ENCODE results near the gene OPCML. TPM values are rescaled to one million over a fixed set of nuclear protein-coding genes. Genes with fewer than 3 reads are reported as not detected.
A peak's percentile ranks its signal among the peaks of the same experiment; 100 is the strongest.

The OPCML gene
- total and polyA plus RNA-seq, 2 experiments from 2014 or later = 1.2 to 4.4 TPM

DNA sequence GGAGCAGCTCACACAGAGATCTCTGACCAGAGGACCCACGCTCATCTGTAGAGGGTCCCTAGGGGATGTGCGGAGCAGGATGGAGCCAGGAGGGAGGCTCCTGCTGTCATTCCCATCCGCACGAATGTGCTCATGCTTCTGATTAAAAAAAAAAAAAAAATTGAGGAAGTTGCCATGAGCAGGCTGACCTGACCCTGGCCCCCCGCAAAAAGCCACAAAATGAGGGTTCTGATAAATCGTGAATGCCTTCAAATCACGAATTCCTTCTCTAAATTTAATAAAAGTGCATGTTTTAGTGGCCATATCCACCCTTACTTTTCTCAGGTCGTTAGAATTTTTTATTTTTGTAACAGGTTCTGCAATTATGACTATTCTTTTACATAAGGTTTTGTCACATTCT lies 378.2 kb downstream of the OPCML start (continued):
- TF ChIP-seq, protein P1, sequence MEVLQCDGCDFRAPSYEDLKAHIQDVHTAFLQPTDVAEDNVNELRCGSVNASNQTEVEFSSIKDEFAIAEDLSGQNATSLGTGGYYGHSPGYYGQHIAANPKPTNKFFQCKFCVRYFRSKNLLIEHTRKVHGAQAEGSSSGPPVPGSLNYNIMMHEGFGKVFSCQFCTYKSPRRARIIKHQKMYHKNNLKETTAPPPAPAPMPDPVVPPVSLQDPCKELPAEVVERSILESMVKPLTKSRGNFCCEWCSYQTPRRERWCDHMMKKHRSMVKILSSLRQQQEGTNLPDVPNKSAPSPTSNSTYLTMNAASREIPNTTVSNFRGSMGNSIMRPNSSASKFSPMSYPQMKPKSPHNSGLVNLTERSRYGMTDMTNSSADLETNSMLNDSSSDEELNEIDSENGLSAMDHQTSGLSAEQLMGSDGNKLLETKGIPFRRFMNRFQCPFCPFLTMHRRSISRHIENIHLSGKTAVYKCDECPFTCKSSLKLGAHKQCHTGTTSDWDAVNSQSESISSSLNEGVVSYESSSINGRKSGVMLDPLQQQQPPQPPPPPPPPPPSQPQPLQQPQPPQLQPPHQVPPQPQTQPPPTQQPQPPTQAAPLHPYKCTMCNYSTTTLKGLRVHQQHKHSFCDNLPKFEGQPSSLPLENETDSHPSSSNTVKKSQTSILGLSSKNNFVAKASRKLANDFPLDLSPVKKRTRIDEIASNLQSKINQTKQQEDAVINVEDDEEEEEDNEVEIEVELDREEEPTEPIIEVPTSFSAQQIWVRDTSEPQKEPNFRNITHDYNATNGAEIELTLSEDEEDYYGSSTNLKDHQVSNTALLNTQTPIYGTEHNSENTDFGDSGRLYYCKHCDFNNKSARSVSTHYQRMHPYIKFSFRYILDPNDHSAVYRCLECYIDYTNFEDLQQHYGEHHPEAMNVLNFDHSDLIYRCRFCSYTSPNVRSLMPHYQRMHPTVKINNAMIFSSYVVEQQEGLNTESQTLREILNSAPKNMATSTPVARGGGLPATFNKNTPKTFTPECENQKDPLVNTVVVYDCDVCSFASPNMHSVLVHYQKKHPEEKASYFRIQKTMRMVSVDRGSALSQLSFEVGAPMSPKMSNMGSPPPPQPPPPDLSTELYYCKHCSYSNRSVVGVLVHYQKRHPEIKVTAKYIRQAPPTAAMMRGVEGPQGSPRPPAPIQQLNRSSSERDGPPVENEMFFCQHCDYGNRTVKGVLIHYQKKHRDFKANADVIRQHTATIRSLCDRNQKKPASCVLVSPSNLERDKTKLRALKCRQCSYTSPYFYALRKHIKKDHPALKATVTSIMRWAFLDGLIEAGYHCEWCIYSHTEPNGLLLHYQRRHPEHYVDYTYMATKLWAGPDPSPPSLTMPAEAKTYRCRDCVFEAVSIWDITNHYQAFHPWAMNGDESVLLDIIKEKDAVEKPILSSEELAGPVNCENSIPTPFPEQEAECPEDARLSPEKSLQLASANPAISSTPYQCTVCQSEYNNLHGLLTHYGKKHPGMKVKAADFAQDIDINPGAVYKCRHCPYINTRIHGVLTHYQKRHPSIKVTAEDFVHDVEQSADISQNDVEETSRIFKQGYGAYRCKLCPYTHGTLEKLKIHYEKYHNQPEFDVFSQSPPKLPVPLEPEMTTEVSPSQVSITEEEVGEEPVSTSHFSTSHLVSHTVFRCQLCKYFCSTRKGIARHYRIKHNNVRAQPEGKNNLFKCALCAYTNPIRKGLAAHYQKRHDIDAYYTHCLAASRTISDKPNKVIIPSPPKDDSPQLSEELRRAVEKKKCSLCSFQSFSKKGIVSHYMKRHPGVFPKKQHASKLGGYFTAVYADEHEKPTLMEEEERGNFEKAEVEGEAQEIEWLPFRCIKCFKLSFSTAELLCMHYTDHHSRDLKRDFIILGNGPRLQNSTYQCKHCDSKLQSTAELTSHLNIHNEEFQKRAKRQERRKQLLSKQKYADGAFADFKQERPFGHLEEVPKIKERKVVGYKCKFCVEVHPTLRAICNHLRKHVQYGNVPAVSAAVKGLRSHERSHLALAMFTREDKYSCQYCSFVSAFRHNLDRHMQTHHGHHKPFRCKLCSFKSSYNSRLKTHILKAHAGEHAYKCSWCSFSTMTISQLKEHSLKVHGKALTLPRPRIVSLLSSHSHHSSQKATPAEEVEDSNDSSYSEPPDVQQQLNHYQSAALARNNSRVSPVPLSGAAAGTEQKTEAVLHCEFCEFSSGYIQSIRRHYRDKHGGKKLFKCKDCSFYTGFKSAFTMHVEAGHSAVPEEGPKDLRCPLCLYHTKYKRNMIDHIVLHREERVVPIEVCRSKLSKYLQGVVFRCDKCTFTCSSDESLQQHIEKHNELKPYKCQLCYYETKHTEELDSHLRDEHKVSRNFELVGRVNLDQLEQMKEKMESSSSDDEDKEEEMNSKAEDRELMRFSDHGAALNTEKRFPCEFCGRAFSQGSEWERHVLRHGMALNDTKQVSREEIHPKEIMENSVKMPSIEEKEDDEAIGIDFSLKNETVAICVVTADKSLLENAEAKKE (CRISPR knock-in tag; IDR thresholded peaks at IDR 0.05) = no peak
- TF ChIP-seq ZNF114 (CRISPR knock-in tag; IDR thresholded peaks at IDR 0.05) = no peak
- TF ChIP-seq JUNB (IDR thresholded peaks at IDR 0.05; ENCODE audit: unreplicated experiment) = no peak
- TF ChIP-seq ZNF331 (CRISPR knock-in tag; IDR thresholded peaks at IDR 0.05; ENCODE audit: low read depth) = no peak
- TF ChIP-seq CREB1 (CRISPR knock-in tag; IDR thresholded peaks at IDR 0.05; ENCODE audit: low read depth) = no peak
- TF ChIP-seq, protein P2, sequence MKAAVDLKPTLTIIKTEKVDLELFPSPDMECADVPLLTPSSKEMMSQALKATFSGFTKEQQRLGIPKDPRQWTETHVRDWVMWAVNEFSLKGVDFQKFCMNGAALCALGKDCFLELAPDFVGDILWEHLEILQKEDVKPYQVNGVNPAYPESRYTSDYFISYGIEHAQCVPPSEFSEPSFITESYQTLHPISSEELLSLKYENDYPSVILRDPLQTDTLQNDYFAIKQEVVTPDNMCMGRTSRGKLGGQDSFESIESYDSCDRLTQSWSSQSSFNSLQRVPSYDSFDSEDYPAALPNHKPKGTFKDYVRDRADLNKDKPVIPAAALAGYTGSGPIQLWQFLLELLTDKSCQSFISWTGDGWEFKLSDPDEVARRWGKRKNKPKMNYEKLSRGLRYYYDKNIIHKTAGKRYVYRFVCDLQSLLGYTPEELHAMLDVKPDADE (IDR thresholded peaks at IDR 0.05) = no peak
- TF ChIP-seq STAT1 (IDR thresholded peaks at IDR 0.05; ENCODE audit: unreplicated experiment) = no peak

GRCh38 chr11:133153031-133153430 lies 379.3 kb downstream of the OPCML start:
- no peaks in the 10 kb centered on the region for H3K36me3 ChIP-seq (ENCODE audit: insufficient read depth)
- no peaks in the 10 kb centered on the region for H3K36me3 Mint-ChIP-seq (ENCODE audit: low read depth)
- H3K27me3 ChIP-seq (ENCODE audit: insufficient read depth) = no peaks in the 10 kb centered on the region
- ATAC-seq (peak; percentile 41), DNase-seq (ENCODE audit: low spot score) (peak; percentile 51)
- no peak overlapping the region for H3K4me3 Mint-ChIP-seq
- no peaks in the 10 kb centered on the region for H3K79me2 ChIP-seq (replicated peaks; ENCODE audit: insufficient read depth)
- no peak overlapping the region for H2AFZ ChIP-seq
- no peaks in the 10 kb centered on the region for H4K20me1 ChIP-seq (replicated peaks; ENCODE audit: insufficient read depth)
- H3F3A ChIP-seq (replicated peaks; ENCODE audit: low read depth) = no peaks in the 10 kb centered on the region
- H3K4me1 ChIP-seq (ENCODE audit: insufficient read depth) = peaks cover 12% of the 10 kb centered on the region
- no peak overlapping the region for H3K27ac Mint-ChIP-seq
- no peak overlapping the region for H3K4me3 ChIP-seq
- H3K9me3 Mint-ChIP-seq = no peaks in the 10 kb centered on the region
- peaks cover 17% of the 10 kb centered on the region for H3K4me1 Mint-ChIP-seq
- H3K9me2 ChIP-seq (ENCODE audit: insufficient read depth) = no peaks in the 10 kb centered on the region
- 0 out of 2 replicates have a peak overlapping the region, but pooled peaks have one; percentile 28 for H3K4me2 ChIP-seq
- no peak overlapping the region for H3K27ac ChIP-seq (ENCODE audit: low read depth)
- H3K27me3 Mint-ChIP-seq (ENCODE audit: insufficient read depth, low read depth, poor library complexity) = no peaks in the 10 kb centered on the region
- TF ChIP-seq STAT1 (IDR thresholded peaks at IDR 0.05; ENCODE audit: unreplicated experiment) = no peak
- TF ChIP-seq, protein P1 (CRISPR knock-in tag; IDR thresholded peaks at IDR 0.05) = no peak
- no peak for TF ChIP-seq EZH2phosphoT487 (IDR thresholded peaks at IDR 0.05; ENCODE audit: unreplicated experiment)
- no peak for TF ChIP-seq CREB1 (CRISPR knock-in tag; IDR thresholded peaks at IDR 0.05; ENCODE audit: low read depth)
- no peak for TF ChIP-seq ZNF331 (CRISPR knock-in tag; IDR thresholded peaks at IDR 0.05; ENCODE audit: low read depth)
- TF ChIP-seq JUNB (IDR thresholded peaks at IDR 0.05; ENCODE audit: unreplicated experiment) = no peak

Measured in GM23338 (cell line).